DLD1 (cell line): ENCODE data around the gene CDH5.

Source experiments
- in situ Hi-C: cut with HindIII; loops from 2 replicates; pipeline ENCODE4 v1.10.0; 2017; ENCODE audit warnings: low sequenced_read_pairs

Gene CDH5

GRCh38 chr16:66388350-66389139, 22.1 kb downstream of the CDH5 start:
- in situ Hi-C loops = no loop called here

GRCh38 chr16:66389256-66390176, 23.0 kb downstream of the CDH5 start:
- in situ Hi-C loops = no loop called here

- in situ Hi-C loops = no loop called here
These were observed 24.0 kb downstream of the CDH5 start for GRCh38 chr16:66390346-66391108.

DNA sequence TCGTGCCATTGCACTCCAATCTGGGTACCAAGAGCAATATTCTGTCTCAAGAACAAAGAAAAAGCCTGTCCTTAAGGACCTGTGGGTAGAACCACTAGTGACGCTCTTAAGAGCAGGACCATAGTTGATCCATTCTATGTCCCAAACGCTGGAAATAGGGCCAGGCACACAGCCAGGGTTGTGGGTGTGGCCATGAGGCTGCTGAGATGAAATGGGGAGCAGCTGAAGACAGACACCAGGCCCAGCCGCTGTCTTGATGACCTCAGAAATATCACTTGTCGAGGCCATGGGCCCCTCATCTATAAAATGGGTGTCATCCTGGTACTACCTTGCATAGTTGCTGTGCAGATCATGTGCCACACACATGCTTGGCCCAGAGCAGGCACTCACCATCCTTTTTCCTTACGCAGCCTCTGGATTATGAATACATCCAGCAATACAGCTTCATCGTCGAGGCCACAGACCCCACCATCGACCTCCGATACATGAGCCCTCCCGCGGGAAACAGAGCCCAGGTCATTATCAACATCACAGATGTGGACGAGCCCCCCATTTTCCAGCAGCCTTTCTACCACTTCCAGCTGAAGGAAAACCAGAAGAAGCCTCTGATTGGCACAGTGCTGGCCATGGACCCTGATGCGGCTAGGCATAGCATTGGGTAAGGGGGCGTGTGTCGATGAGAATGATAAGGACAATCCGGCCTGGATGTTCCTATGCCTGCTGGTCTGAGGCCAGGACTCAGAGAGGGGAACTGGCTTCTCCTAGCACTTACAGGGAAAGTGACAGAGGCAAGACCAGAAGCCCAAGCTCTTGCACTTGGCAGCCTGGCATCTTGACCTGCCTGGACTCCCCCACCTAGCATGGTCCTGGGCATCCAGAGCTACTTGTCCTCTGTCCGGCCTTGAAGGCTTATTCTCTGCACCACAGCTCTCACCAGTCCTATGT, 25.5 kb downstream of the CDH5 start:
- in situ Hi-C loops = no loop called here

DNA sequence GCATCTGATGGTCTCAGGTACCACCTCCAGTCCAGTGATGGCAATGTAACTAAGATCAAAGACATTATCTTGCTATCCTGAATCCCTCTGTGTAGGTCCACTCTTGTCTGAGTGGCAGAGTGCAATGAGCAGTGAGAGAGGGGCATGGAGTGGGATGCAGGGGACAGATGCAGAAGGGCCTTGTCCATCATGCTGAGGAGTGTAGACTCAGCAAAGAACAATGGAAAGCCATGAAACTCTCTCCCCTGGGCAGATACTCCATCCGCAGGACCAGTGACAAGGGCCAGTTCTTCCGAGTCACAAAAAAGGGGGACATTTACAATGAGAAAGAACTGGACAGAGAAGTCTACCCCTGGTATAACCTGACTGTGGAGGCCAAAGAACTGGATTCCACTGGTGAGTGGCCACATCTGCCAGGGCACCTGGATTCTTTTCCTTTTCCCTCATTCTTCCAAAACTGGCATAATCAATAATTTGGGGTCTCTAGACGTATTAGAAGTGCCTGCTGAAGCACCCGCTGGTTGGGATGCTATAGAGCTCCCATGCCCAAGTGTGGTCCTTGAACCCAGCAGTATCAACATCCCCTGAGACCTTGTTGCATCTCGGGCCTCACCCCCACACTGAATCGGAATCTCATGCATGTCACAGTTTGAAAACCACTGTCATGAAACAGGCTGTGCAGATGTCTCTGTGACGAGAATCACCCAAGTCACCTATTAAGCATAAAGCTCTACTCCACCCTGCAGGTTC, 29.5 kb downstream of the CDH5 start:
- in situ Hi-C loops = no loop called here

DNA sequence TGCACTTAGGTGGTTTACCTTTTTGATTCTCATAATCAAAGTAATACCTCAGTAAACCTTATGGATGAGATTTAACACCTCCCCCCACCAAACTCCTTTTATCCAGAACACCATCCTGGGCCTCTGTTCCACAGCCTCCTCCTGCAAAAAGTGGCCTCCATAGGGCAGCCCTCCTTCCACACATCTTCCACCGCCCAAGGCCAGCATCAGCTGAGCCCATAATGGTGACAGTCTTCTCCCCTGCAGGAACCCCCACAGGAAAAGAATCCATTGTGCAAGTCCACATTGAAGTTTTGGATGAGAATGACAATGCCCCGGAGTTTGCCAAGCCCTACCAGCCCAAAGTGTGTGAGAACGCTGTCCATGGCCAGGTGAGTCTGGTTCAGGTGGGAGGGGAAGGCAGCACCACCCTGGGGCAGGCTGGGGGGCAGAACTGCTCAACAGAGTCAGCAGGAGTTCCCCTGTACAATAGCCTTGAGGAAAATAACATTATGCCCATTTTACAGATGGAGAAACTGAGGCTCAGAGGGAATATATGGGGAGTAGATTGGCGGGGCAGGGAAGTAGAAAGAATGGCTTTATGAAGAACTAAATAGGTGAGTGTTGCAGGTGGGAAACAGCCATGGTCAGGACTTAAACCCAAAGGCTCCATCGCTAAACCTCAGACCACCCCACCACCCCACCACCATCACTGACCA, 31.4 kb downstream of the CDH5 start:
- in situ Hi-C loops = no loop called here

DNA sequence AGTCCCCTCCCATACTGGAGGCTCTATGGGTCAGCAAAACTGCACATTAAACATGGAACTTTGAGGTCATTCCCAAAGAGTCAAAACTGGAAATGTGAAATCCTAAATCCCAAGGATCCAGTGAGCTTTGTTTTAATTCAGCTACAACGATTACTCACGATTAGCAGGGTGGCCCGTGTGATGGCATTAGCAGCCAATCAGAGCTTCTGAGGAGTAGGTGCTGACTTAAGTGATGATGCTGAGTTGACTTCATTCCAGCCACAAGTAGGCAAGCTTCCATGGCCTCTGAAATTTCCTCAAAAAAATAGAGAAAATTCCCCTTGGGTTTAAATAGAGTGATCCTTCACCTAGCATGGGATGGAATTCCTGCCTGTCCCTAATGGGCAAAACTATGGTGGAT, 32.5 kb downstream of the CDH5 start:
- in situ Hi-C loops = no loop called here

GRCh38 chr16:66399930-66400329, 33.4 kb downstream of the CDH5 start:
- in situ Hi-C loops = no loop called here

- in situ Hi-C loops = no loop called here
These were observed 34.3 kb downstream of the CDH5 start for GRCh38 chr16:66400503-66401380.

DNA sequence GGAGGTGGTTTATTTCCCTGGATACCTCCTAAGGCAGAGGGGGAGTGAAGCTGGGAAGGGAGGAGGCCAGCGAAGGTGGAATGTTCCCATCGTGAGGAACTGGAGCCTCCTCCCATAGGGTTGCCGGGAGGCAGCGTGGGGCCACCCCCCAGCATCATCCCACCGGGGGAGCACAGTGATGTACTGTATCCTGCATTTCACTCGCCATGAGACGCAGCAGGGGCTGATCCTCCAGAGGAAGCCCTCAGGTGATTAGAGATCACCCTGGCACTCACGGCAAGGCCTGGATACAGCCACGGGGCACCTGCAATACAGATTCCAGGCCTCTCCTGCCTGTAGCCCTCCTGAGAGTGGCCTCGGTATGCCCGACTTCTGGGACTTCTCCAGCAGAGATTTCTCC, 35.1 kb downstream of the CDH5 start:
- in situ Hi-C loops = no loop called here

DNA sequence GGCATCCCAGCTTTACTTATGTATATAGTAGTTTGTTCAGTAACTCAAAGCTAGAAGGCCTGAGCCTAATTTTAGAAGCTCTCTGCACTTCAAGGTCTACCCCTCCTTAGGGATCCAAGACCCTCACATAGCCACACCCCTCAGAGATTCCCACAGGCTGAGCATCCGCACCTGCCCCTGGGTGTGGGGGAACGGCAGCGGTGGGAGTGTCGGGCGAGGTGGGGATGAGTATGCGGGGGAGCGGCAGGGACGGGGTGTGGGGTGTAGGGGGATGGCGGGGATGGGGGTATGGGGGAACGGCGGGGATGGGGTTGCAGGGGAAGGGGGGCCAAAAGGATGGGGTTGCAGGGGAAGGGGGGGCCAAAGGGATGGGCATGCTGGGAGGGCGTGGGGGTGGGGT, 35.7 kb downstream of the CDH5 start:
- in situ Hi-C loops = no loop called here

DNA sequence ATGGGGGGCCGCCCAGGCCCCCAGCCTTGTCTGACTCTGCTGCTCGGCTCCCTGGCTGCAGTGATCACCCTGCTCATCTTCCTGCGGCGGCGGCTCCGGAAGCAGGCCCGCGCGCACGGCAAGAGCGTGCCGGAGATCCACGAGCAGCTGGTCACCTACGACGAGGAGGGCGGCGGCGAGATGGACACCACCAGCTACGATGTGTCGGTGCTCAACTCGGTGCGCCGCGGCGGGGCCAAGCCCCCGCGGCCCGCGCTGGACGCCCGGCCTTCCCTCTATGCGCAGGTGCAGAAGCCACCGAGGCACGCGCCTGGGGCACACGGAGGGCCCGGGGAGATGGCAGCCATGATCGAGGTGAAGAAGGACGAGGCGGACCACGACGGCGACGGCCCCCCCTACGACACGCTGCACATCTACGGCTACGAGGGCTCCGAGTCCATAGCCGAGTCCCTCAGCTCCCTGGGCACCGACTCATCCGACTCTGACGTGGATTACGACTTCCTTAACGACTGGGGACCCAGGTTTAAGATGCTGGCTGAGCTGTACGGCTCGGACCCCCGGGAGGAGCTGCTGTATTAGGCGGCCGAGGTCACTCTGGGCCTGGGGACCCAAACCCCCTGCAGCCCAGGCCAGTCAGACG, 36.2 kb downstream of the CDH5 start:
- in situ Hi-C loops = no loop called here

DNA sequence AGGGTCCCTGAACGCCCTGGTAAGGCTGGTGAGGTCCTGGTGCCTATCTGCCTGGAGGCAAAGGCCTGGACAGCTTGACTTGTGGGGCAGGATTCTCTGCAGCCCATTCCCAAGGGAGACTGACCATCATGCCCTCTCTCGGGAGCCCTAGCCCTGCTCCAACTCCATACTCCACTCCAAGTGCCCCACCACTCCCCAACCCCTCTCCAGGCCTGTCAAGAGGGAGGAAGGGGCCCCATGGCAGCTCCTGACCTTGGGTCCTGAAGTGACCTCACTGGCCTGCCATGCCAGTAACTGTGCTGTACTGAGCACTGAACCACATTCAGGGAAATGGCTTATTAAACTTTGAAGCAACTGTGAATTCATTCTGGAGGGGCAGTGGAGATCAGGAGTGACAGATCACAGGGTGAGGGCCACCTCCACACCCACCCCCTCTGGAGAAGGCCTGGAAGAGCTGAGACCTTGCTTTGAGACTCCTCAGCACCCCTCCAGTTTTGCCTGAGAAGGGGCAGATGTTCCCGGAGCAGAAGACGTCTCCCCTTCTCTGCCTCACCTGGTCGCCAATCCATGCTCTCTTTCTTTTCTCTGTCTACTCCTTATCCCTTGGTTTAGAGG, 37.1 kb downstream of the CDH5 start:
- in situ Hi-C loops = no loop called here

DNA sequence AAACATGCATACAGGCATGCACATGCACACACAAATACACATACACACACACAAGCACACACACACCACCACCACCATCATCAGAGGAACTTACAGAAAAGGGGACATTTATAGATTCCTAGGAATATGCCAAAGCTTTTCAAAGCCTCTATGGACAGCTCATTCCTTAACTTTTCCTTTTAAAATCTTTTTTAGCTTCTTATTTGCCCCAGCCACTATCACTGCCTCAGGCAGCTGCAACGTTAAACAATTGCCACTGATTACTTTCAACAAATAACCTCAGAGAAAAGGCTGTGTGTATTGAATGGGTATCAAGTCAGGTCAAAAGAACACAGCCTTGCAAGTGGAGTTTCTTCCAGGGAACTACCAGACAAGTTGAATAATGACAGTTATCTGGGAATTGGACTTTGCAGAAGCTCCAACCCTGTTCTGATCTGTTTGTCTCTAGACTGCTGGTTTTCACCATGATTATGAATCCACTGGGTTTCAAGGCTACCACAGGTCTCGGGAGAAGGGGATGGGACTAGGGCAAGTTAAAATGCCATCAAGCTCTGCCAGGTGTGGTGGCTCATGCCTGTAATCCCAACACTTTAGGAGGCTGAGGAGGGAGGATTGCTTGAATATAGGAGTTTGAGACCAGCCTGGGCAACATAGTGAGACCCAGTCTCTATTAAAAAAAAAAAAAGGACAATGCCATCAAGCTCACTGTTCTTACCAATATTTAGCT, 38.7 kb downstream of the CDH5 start:
- in situ Hi-C loops = no loop called here

GRCh38 chr16:66406534-66407221, 40.2 kb downstream of the CDH5 start:
- in situ Hi-C loops = no loop called here
